Endometrium (tissue), 2 donors: ENCODE results near the gene JHY.

Experiments used
- FAIRE-seq: peaks from 2 replicates; lab custom pipeline; 2012; peaks lifted over from hg19 to GRCh38; lab: Jason Lieb, UNC
- donor health status: control.
- donor health status: control.

JHY gene

GRCh38 chr11:122872046-122872445 is 10.5 kb upstream of the JHY start:
- FAIRE-seq: no peak

- no peak for FAIRE-seq
Observed at GRCh38 chr11:122874991-122875390, 7.6 kb upstream of the JHY start.

GRCh38 chr11:122877732-122878131 is 4.8 kb upstream of the JHY start:
- no peak for FAIRE-seq

GRCh38 chr11:122879785-122880184 is 2.8 kb upstream of the JHY start:
- no peak for FAIRE-seq

GRCh38 chr11:122882857-122883645 is 492 bp downstream of the JHY start:
- FAIRE-seq: no peak

- peak; percentile 67 for FAIRE-seq
Observed at GRCh38 chr11:122883646-122883979, 1.1 kb downstream of the JHY start.

GRCh38 chr11:122888162-122888561 is 5.6 kb downstream of the JHY start:
- FAIRE-seq: no peak

GRCh38 chr11:122893131-122893530 is 10.6 kb downstream of the JHY start:
- no peak for FAIRE-seq

GRCh38 chr11:122895563-122895962 is 13.0 kb downstream of the JHY start:
- no peak for FAIRE-seq

- no peak for FAIRE-seq
Observed at GRCh38 chr11:122897606-122898210, 15.1 kb downstream of the JHY start.

GRCh38 chr11:122898799-122899198 is 16.2 kb downstream of the JHY start:
- FAIRE-seq: no peak

GRCh38 chr11:122900587-122901202 is 18.1 kb downstream of the JHY start:
- FAIRE-seq: no peak

GRCh38 chr11:122902951-122903350 is 20.4 kb downstream of the JHY start:
- FAIRE-seq: no peak

GRCh38 chr11:122910775-122911174 is 28.2 kb downstream of the JHY start:
- no peak for FAIRE-seq

GRCh38 chr11:122917311-122917710 is 34.8 kb downstream of the JHY start:
- FAIRE-seq: no peak

- FAIRE-seq: no peak
Observed at GRCh38 chr11:122918734-122919133, 36.2 kb downstream of the JHY start.

GRCh38 chr11:122920579-122920978 is 38.0 kb downstream of the JHY start:
- FAIRE-seq: no peak

- FAIRE-seq: no peak
Observed at GRCh38 chr11:122922893-122923292, 40.3 kb downstream of the JHY start.

- no peak for FAIRE-seq
Observed at GRCh38 chr11:122923302-122923701, 40.7 kb downstream of the JHY start.

- FAIRE-seq: no peak
Observed at GRCh38 chr11:122931510-122931909, 49.0 kb downstream of the JHY start.

- peak; percentile 73 for FAIRE-seq
Observed at GRCh38 chr11:122933416-122933815, 50.9 kb downstream of the JHY start.

- FAIRE-seq: no peak
Observed at GRCh38 chr11:122937983-122938382, 55.4 kb downstream of the JHY start.

- no peak for FAIRE-seq
Observed at GRCh38 chr11:122938557-122938956, 56.0 kb downstream of the JHY start.

- no peak for FAIRE-seq
Observed at GRCh38 chr11:122951211-122951610, 68.7 kb downstream of the JHY start.
